GM12873 (cell line): ENCODE data around the gene OXCT2.

Experiments
- TF ChIP-seq, protein P1 (sequence below): IDR thresholded peaks from 2 replicates; pipeline ENCODE4 v1.5.1; 2012; ENCODE audit warnings: low read depth, mild to moderate bottlenecking, moderate library complexity, low read length, control low read depth; ENCODE audit not compliant: insufficient read depth; ENCODE audit errors: missing control alignments

The OXCT2 gene

DNA sequence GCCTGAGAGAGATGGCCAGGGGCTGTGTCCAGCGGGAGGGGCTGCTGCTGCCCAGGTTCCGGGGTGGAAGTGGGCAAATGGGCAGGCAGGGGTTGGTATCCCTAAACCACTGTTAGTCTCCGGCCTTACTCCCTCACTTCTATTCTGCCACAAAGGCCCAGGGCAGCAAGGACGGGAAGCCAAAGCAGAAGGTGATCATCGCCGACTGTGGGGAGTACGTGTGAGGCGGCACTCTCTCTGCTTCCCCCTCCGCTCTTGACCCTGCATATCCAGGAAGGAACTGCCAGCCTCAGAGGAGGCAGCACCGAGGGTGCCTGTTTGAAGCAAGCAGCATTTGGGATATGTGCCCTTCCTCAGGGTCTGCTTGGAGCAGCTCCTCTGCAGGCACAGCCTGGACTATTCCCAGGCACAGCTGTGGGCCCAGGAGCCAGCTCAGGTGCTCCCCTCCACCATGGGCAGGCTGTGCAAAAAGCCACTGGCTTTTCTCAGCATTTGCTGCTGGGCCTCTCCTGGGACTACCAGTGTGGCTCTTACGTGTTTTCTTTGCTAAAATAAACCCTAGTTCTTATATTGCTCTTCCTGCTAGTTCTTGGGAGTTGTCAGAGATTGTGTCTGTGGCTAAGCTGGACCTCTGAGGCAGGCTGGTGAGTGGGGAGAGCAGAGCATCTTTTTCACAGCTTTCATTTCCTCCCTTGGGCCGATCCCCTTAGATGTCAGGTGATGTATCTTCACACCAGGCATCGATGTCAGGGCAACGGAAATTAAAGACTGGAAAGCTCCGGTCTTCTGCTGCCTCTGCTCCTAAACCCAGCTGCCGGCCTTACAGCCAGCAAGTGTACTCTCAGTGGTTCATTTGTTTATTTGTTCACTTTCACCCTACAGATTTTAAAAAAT lies 17.8 kb downstream of the OXCT2 start:
- TF ChIP-seq, protein P1, sequence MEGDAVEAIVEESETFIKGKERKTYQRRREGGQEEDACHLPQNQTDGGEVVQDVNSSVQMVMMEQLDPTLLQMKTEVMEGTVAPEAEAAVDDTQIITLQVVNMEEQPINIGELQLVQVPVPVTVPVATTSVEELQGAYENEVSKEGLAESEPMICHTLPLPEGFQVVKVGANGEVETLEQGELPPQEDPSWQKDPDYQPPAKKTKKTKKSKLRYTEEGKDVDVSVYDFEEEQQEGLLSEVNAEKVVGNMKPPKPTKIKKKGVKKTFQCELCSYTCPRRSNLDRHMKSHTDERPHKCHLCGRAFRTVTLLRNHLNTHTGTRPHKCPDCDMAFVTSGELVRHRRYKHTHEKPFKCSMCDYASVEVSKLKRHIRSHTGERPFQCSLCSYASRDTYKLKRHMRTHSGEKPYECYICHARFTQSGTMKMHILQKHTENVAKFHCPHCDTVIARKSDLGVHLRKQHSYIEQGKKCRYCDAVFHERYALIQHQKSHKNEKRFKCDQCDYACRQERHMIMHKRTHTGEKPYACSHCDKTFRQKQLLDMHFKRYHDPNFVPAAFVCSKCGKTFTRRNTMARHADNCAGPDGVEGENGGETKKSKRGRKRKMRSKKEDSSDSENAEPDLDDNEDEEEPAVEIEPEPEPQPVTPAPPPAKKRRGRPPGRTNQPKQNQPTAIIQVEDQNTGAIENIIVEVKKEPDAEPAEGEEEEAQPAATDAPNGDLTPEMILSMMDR = no peak

DNA sequence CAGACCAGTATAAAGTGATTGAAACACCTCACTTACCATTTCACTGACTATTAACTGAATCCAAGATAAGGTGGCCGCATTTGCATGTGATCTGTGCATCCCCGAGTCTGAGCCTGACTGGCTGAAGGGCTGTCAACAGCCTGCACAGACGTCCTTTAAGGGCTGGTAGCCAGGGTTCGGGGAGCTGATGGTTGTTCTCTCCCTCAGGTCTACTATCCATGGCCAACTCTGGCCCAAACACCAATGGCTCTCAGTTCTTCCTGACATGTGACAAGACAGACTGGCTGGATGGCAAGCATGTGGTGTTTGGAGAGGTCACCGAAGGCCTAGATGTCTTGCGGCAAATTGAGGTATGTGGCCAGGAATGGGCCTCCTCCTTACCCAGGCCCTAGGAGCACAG lies 18.4 kb downstream of the OXCT2 start:
- TF ChIP-seq, protein P1 = no peak

DNA sequence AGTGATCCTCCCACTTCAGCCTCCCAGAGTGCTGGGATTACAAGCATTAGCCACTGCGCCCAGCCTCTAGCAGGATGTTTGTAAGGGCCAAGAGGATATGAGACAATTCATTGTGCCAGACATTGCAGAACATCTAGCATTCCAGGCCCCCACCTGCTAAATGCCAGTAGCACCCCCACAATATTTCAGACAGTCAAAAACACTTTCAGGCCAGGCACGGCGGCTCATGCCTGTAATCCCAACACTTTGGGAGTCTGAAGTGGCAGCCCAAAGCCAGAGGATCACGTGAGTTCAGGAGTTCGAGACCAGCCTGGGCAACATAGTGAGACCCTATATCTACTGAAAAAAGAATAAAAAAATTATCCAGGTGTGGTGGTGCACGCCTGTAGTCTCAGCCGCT lies 19.6 kb downstream of the OXCT2 start:
- TF ChIP-seq, protein P1 = no peak

DNA sequence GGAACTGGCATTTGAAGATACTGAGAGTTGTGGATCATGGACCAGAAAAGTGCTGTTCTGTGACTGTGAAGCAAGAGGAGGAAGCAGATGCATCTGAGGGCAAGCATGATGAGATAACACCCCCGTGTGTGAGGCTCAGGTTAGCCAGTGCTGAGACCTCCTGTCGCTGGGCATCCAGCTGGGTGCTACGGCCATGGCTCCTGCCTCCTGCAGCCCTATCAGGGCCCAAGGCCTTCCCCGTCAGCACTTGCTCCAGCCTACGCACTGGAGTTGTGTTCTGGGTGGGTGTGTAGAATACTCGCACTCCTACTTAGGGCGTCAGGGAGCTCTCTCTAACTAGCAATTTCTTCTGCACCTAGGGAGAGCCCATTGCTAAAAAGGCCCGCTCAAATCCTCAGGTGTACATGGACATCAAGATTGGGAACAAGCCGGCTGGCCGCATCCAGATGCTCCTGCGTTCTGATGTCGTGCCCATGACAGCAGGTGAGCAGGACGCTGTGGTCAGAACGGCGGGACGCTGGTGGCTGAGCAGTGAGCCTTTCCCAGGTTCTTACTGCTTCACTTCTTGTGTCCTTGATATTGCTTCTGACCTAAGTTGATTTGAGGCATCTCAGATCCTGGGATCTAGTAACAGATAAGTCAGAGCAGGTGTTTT lies 26.0 kb downstream of the OXCT2 start:
- TF ChIP-seq, protein P1 = no peak

DNA sequence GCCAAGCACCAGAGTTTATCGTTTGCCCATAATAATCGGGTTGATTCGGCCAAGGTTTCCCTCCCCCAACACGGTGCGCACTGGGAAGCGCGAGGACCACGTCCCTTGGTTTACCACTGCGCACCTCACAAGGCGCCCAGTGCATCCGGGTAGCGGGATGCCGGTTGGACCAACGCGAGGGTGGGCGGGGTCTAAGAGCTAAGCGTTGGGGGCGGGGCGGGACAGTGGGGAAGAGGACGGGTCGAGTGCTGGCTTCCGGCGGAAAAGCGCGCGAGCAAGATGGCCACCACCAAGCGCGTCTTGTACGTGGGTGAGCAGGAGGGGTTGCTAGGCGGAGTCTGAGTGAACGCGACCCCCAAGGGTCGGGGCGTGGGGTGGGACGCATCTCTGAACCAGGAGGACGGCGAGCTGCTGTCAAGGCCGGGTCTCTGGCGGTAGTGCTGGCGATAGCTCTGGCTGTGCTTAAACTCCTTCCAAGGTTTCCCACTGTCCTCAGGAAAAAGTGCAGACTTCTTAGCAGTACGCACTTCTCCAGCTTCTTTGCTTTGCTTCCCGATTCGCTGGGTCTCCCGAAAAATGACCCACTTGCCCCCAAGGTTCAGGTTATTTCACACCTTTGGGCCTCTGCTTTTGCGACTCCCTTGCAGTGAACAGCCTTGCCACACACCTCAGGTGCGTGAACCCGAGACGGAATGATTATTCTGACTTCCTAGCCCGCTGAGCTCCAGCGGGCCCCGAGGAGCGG lies 32.4 kb downstream of the OXCT2 start, which contains the start of gene PPIE:
Gene PPIE (plus strand): TSS at position 261 of the 745 bp plus-strand sequence. CDS start 19 bp downstream, at position 280.
- TF ChIP-seq, protein P1 = no peak

DNA sequence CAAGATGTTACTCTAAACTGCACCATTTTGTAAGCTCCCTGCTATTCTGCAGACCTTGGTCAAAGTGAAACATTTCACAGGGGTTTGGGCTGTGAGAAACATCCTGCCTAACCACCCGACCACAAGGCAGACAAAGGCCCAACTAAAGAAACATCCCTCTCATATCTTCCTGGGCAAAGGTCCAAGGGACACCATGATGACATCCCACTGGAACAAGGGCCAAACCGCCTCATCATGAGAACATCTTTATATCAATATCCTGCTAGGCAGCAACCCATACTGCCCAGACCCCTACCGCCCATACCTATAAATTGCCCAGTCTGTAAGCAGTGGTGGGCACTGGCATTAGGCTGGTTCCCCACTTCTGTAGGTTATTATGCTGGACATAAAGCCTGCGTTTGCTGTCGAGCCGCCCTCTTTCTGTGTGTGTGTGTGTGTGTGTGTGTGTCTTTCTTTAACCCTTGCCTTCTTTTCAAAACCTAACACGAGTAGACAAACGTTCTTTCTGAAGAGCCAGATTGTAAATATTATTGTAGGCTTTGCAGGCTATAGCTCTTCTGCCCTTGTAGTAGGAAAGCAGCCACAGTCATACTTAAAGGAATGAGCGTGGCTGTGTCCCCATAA lies 33.5 kb downstream of the OXCT2 start:
- TF ChIP-seq, protein P1 = no peak

DNA sequence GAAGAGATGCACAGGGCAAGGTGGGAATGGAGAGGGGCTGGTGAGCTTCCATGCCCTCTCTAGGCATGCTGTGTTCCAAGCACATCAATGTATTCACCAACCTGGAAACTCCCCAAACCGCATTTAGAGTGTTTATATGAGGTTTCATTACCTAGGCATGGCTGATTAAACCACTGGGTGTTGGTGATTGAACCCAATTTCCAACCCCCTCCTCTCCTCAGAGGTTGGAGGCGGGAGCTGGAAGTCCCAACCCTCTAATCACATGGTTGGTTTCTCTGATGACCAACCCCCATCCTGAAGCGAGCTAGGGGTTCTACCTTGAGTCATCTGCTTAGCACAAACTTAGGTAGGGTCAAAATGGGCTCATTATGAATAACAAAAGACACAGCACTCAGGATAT lies 35.4 kb downstream of the OXCT2 start:
- TF ChIP-seq, protein P1 = no peak
